SH-SY5Y (cell line): ENCODE data around the gene RELN.

Source experiments
- GATA2 ChIP-seq: IDR thresholded peaks from 2 replicates; pipeline ENCODE4 v1.6.1; 2011; ENCODE audit warnings: mild to moderate bottlenecking, low read depth, low read length
- GATA3 ChIP-seq: IDR thresholded peaks from 2 replicates; pipeline ENCODE4 v1.6.1; 2011; ENCODE audit warnings: low read depth, mild to moderate bottlenecking, low read length, moderate library complexity

The RELN gene

DNA sequence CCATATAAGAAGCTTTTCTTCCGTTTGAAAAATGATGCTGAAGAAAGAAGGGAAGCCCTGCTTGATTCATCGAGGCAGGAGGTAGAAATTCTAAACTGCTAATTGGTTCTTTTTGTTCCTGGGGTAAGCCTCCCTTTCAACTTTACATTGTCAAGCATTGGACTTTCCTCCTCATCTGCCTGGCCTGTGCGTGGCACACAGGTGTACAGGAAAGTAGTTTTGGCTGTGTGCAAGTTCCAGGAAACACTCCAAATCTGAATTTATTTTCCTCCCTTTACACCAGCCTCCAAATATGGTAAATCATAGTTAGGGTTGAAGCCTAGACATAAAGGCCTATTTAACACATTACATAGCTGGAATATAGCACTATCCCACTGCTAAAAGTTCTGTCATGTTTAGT lies 18.2 kb upstream of the RELN start:
- TF ChIP-seq GATA3 (no peak), GATA2 (no peak)

GRCh38 chr7:104005197-104005596 lies 15.7 kb upstream of the RELN start:
- TF ChIP-seq GATA3: no peak
- TF ChIP-seq GATA2: no peak

- TF ChIP-seq GATA3 (no peak), GATA2 (no peak)
These were observed 7.2 kb upstream of the RELN start for GRCh38 chr7:103996639-103997038.

DNA sequence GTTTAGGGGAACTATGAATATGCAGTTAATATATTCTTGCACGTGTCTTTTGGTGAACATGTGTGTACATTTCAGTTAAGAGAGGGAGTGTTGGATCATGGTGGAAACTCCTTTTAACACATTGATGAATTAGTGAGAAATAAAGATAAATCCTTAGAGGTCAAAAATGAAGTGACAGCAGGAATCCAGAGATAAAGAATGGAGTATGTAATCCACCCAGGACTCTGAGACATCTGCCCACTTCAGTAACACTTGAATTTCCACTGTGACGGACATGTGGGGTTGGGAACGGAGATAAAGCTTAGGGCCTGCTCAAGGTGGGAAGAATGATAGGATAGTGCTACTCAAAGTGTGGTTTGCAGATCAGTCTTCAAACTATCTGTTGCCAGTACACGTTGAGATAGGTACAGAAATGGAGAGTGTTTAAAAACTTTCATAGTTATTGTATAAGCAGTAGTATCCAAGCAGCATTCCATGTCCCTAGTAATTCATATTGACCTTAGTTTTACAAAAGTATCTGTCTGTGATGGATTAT lies 6.6 kb upstream of the RELN start:
- no peak for TF ChIP-seq GATA3
- TF ChIP-seq GATA2: no peak

DNA sequence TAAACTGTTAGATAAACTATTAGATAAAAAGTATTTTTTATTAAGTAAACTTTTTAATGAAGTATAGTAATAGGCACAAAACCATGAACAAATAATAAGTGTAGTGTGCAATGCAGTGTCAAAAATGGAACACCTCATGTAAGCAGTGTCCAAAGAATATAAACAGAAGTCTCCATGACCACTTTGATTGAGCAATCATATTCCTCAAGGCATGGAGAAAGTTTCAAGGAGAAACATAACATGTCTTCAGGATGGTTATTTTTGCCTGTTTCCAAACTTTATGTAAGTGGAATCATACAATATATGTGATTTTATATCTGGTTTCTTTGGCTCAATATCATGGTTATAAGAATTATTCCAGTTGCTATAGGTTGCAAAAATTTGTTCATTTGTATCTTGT lies 6.1 kb upstream of the RELN start:
- TF ChIP-seq GATA3: no peak
- no peak for TF ChIP-seq GATA2

- TF ChIP-seq GATA3 (no peak), GATA2 (no peak)
These were observed 4.1 kb upstream of the RELN start for GRCh38 chr7:103993551-103993950.

- no peak for TF ChIP-seq GATA2
- no peak for TF ChIP-seq GATA3
These were observed 1.9 kb upstream of the RELN start for GRCh38 chr7:103991406-103991805.

GRCh38 chr7:103990991-103991390 lies 1.5 kb upstream of the RELN start:
- TF ChIP-seq GATA3 (no peak), GATA2 (no peak)

DNA sequence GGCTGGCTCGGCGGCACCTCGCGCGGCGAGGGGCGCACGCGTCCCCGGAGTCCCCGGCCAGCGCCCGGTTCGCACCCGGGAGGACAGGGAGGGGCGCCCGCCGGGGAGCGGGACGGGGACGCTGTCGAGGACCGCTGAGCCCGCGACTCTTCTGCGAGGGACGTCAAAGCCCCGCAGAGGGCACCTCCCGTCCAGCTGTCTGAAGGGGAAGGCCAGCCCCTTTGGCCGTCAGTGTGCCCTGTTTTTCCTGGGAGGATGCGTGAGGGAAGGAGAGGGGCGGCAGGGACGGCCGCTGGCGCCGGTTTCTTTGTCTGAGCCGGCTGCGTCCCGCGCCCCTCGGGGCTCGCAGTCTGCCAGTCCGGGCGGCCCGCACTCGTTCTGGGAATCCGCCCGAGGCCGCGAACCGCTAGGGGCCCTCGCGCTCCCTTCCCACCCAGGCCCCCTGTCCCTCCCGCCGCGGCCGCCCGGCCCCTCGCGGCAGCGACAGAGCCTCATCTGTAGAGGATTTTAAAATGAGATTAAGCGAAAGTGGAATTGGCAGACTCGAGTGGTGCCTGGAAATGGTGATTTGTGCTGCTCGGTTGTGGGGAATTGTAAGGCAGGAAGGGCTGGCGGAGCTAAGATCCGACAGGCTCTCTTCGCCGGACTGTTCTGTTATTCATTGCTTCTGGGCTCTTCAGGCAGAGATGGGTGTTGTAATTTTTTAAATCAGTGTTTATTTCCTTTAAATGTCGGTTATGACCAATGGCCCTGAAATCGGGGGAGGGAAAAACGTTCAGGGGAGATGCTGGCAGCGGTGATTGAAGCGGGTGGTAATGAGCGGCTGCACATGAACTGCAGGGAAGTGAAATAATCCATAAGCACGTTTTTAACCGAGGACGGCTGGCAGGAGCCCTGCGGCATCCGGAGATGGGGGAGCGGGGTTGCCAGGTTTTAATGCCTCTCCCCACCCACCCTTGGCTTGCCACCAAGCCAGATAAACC lies 618 bp upstream of the RELN start:
- TF ChIP-seq GATA3 (no peak), GATA2 (peak; percentile 54; the same call in 1 of the 2 replicates)

DNA sequence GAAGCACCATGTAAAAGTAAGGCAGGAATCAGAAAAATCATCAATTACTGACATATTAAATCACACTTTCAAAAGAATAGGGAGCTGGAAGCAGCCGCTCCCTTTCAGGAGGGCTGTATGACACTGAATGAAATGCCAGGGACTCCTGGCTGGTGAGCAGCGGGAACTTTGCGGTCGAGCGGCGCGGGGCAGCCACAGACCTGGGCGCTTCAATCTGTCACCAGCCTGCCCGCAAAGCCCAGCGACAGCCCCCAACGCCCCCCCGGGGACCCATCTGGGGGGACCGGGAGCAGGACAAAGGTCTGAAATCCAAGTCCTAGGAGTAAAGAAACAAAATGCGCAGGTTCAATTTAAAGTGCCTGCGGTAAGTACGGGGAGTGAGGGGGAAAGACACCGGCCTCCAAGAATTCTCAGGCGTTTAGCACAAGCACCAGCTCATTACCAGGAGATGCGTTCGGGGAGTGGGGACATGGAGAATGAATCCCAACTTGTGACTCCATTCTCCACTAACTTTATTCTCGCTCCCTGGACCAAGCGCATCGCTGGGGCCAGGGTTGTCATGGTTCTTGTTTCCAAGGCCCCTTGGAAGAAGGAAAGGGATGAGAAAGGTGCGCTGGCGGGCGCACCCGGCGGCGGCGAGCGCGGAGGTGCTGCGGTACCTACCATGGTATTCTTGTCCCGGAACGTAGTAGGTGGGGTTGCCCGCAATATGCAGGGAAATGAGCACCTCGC lies 824 bp downstream of the RELN start:
- TF ChIP-seq GATA2 (no peak), GATA3 (no peak)

- TF ChIP-seq GATA2 (no peak), GATA3 (no peak)
These were observed 2.0 kb downstream of the RELN start for GRCh38 chr7:103987451-103987850.

GRCh38 chr7:103985565-103986126 lies 3.8 kb downstream of the RELN start:
- TF ChIP-seq GATA3 (no peak), GATA2 (no peak)

- no peak for TF ChIP-seq GATA2
These were observed 5.4 kb downstream of the RELN start for GRCh38 chr7:103984050-103984449.
